GM06990 (cell line): ENCODE data around the gene RHOBTB1.

Experiments
- DNase-seq: peaks from one replicate; pipeline ENCODE4 v3.0.0-alpha.2; 2011; ENCODE audit not compliant: insufficient read length; ENCODE audit errors: extremely low read depth
- H3K27me3 ChIP-seq: replicated peaks from 2 replicates; pipeline ENCODE4 v1.6.0; 2011; ENCODE audit warnings: low read length; ENCODE audit not compliant: control insufficient read depth, insufficient read depth
- H3K36me3 ChIP-seq: 2 replicates; pipeline ENCODE4 v1.5.1; 2011; ENCODE audit warnings: low read length; ENCODE audit not compliant: control insufficient read depth, insufficient read depth
- H3K4me3 ChIP-seq: replicated peaks from 2 replicates; pipeline ENCODE4 v1.5.1; 2011; ENCODE audit warnings: low read depth, mild to moderate bottlenecking, control low read depth, low read length
- TF ChIP-seq, protein P1 (sequence below): IDR thresholded peaks from 2 replicates; pipeline ENCODE4 v1.5.1; 2011; ENCODE audit warnings: low read length, control low read depth, mild to moderate bottlenecking, inconsistent platforms; ENCODE audit not compliant: insufficient read depth, poor library complexity, severe bottlenecking

Gene RHOBTB1

DNA sequence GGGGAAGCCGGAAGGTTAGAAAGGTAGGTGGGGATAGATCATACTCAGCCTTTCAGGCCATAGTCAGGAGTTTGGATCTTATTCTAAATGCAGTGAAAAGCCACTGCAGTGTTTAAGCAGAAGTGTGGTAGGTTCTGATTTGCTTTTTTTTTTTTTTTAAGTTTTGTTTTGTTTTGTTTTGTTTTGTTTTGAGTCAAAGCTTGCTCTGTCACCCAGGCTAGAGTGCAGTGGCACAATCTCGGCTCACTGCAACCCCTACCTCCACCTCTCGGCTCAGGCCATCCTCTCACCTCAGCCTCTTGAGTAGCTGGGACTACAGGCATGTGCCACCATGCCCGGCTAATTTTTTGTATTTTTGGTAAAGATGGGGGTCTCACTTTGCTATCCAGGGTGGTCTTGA is 23.5 kb downstream of the RHOBTB1 start:
- no peak for DNase-seq
- TF ChIP-seq, protein P1, sequence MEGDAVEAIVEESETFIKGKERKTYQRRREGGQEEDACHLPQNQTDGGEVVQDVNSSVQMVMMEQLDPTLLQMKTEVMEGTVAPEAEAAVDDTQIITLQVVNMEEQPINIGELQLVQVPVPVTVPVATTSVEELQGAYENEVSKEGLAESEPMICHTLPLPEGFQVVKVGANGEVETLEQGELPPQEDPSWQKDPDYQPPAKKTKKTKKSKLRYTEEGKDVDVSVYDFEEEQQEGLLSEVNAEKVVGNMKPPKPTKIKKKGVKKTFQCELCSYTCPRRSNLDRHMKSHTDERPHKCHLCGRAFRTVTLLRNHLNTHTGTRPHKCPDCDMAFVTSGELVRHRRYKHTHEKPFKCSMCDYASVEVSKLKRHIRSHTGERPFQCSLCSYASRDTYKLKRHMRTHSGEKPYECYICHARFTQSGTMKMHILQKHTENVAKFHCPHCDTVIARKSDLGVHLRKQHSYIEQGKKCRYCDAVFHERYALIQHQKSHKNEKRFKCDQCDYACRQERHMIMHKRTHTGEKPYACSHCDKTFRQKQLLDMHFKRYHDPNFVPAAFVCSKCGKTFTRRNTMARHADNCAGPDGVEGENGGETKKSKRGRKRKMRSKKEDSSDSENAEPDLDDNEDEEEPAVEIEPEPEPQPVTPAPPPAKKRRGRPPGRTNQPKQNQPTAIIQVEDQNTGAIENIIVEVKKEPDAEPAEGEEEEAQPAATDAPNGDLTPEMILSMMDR = no peak
- H3K27me3 ChIP-seq = no peaks in the 10 kb centered on the region; the same call in 1 of the 2 replicates
- H3K4me3 ChIP-seq = no peak overlapping the region
- no peaks in the 10 kb centered on the region for H3K36me3 ChIP-seq

DNA sequence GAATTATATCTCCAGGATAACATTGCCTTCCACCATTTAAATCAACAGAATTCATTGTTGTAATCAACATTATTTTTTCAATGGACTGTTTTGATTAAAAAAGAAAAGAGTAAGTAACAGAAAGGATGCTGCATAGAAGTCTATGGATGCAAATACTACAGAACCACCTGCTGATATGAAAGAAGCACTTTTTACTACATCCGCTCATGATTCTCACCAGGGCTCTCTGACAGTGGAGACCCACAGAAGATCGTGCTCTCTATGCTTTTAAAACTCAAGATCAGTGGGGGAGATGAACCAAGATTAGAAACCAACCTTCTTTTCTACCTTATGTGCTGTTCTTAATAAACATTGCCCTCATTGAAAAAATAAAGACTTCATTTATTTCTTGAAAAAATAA is 24.4 kb downstream of the RHOBTB1 start:
- TF ChIP-seq, protein P1 = no peak
- H3K4me3 ChIP-seq = no peak overlapping the region
- DNase-seq = no peak
- no peaks in the 10 kb centered on the region; the same call in 1 of the 2 replicates for H3K27me3 ChIP-seq
- no peaks in the 10 kb centered on the region for H3K36me3 ChIP-seq

DNA sequence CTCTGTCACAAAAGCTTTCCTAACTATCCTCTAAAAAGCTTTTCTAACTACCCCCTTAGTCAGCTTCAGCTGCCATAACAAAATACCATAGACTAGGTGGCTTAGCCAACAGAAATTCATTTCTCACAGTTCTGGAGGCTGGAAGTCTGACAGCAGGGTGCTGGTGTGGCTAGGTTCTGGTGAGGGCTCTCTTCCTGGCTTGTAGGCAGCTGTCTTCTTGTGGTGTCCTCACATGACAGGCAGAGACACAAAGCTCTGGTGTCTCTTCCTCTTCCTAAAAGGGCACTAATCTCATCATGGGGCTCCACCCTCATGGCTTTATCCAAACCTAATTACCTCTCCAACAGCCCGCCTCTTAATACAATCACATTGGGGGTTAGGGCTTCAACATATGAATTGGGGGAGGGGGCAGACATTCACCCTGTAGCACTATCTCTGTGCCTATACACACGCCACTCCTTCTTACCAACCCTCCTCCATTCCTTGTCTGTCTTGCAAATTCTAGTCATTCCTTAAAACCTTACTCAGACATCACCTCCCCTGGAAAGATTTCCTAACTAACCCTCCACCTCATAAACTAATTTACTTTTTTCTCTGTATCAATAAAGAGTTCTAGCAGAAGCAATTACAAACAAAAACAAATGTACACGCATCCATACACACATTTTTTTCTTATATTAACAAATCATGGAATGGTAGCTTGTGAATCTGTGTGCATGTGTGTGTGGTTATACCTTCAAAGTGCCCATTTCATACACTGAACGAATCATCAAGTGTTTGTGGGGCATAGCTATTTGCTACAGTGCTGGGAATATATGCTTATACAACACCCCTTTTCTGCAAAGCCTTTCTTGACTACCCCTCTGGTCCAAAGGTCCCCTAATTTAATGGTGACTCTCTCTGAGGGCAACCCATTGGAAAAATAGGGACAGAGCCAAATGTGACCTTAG is 26.4 kb downstream of the RHOBTB1 start:
- DNase-seq = no peak
- TF ChIP-seq, protein P1 = no peak
- no peaks in the 10 kb centered on the region for H3K36me3 ChIP-seq
- H3K4me3 ChIP-seq = no peak overlapping the region
- H3K27me3 ChIP-seq = no peaks in the 10 kb centered on the region; the same call in 1 of the 2 replicates

DNA sequence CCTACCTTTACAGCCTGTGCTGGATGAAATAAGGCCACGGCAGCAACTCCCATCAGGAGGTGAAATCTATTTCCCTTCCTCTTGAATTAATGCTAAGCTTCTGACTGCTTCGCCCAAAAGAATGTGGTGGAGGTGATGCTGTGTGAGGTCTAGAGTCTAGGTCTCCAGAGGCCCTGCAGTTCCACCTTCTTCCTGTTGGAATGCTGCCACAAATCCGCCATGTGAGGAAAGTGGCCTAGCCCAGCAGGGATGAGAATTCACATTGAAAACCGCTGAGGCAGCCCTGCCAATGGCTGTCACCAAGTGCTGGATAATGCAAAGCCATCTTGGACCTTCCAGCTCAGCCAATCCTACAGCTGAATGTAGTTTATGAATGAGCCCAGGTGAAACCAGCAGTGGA is 28.0 kb downstream of the RHOBTB1 start:
- TF ChIP-seq, protein P1 = no peak
- Histone ChIP-seq H3K27me3 (no peaks in the 10 kb centered on the region), H3K36me3 (no peaks in the 10 kb centered on the region), H3K4me3 (no peak overlapping the region)
- no peak for DNase-seq

DNA sequence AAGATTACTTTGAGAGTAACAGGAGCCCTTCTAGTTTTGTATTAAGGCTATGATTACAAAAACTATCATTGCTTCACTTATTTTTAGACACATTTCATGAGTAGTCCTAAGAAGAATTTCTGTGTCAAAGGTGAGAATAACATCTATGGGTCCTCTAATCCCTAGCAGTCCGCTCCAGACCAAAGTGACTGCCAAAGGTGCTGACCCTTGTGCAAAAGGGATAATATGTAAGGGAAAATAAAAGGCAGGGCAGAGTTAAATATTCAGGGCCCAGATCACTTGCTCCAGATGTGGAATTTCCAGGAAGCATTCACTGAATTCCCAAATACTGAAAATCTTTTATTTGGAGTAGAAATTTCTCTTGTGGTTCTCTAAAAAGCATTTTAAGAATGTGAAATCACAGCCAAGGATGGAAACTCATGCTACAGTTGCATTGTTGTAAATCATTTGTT is 29.3 kb downstream of the RHOBTB1 start:
- TF ChIP-seq, protein P1 = no peak
- no peak overlapping the region for H3K4me3 ChIP-seq
- no peak for DNase-seq
- no peaks in the 10 kb centered on the region for H3K27me3 ChIP-seq
- H3K36me3 ChIP-seq = no peaks in the 10 kb centered on the region

DNA sequence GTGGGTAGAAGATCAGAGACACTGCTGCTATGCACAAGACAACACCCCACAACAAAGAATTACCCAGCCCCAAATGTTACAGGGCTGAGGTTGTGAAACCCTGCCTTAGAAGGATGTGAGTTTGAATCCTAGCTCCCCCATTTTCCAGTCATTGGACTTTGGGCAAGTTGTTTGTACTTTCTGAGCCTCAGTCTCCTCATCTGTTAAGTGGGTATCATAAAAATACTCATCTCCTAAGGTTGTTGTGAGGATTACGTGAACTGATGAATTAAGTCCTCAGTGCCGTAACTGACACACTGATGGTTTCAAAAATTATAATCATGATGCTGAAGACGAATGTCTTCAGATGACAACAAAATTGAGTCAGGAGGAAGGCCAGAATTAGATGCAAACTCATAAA is 30.3 kb downstream of the RHOBTB1 start:
- TF ChIP-seq, protein P1 = no peak
- H3K36me3 ChIP-seq = no peaks in the 10 kb centered on the region
- DNase-seq = no peak
- no peaks in the 10 kb centered on the region for H3K27me3 ChIP-seq
- no peak overlapping the region for H3K4me3 ChIP-seq
